Epidermal melanocyte (primary cell): ENCODE data around the gene PACS2.

Experiments
- DNase-seq: peaks from one replicate; pipeline ENCODE4 v3.0.0; 2011; ENCODE audit warnings: low spot score; ENCODE audit not compliant: insufficient read length

The PACS2 gene

GRCh38 chr14:105439179-105439578 is 124.6 kb downstream of the PACS2 start:
- DNase-seq, result no peak

GRCh38 chr14:105439710-105440553 is 125.4 kb downstream of the PACS2 start:
- no peak for DNase-seq

- no peak for DNase-seq
Observed at GRCh38 chr14:105440554-105440900, 126.0 kb downstream of the PACS2 start.

GRCh38 chr14:105440992-105441391 is 126.4 kb downstream of the PACS2 start:
- DNase-seq, result no peak

GRCh38 chr14:105442125-105442524 is 127.6 kb downstream of the PACS2 start:
- DNase-seq, result no peak

- no peak for DNase-seq
Observed at GRCh38 chr14:105442834-105443233, 128.3 kb downstream of the PACS2 start.

GRCh38 chr14:105444859-105445258 is 130.3 kb downstream of the PACS2 start:
- no peak for DNase-seq

- no peak for DNase-seq
Observed at GRCh38 chr14:105445290-105445689, 130.7 kb downstream of the PACS2 start.

- no peak for DNase-seq
Observed at GRCh38 chr14:105445901-105446845, 131.6 kb downstream of the PACS2 start.

GRCh38 chr14:105446971-105447370 is 132.4 kb downstream of the PACS2 start:
- DNase-seq, result no peak
